HEK293 (cell line): ENCODE data around the gene WDR70.

Experiments
- CTCF ChIA-PET: fragments of 350-600 bp; formaldehyde crosslinking; extraction: SDS; loops from one replicate; lab custom pipeline; 2021; ENCODE audit warnings: antibody characterized with exemption; lab: Yijun Ruan, JAX
- POLR2A ChIA-PET: fragments of 300-600 bp; formaldehyde crosslinking; extraction: SDS; loops from one replicate; lab custom pipeline; 2020; ENCODE audit warnings: antibody characterized with exemption, inconsistent platforms; lab: Yijun Ruan, JAX
- H3K27ac ChIP-seq: fragments of 200-500 bp; sonication (Bioruptor generic); 2 replicates; pipeline ENCODE4 v1.5.1; 2014; ENCODE audit warnings: low read depth, low read length, control low read depth, inconsistent platforms; ENCODE audit errors: extremely low read depth
- H3K36me3 ChIP-seq, 2 experiments: fragments of 200-500 bp in 1 of 2; sonication (Bioruptor generic) in 1 of 2; 1 replicate in 1 of 2; 2 replicates in 1 of 2; pipeline ENCODE4 v1.5.1; 2014 to 2017; ENCODE audit warnings: inconsistent platforms in 2 of 2, low read length in 2 of 2; ENCODE audit not compliant: control insufficient read depth in 2 of 2, insufficient read depth in 1 of 2
- H3K4me1 ChIP-seq: fragments of 200-500 bp; sonication (Bioruptor generic); 2 replicates; pipeline ENCODE4 v1.5.1; 2014; ENCODE audit warnings: mild to moderate bottlenecking, low read length, inconsistent platforms; ENCODE audit not compliant: control insufficient read depth, insufficient read depth
- H3K4me3 ChIP-seq: 2 replicates; pipeline ENCODE4 v1.5.1; 2011; ENCODE audit warnings: low read depth, mild to moderate bottlenecking, control low read depth, low read length, moderate library complexity
- H3K9me3 ChIP-seq: fragments of 200-500 bp; sonication (Bioruptor generic); 2 replicates; pipeline ENCODE4 v1.5.1; 2014; ENCODE audit warnings: low read depth, low read length, inconsistent platforms; ENCODE audit not compliant: control insufficient read depth, insufficient read depth
- GLI4 ChIP-seq: fragments of 450-650 bp; formaldehyde crosslinking; IDR thresholded peaks from 2 replicates; pipeline ENCODE4 v1.5.1; 2016; ENCODE audit warnings: missing biosample characterization, missing genetic modification characterization
- IKZF3 ChIP-seq: fragments of 450-650 bp; IDR thresholded peaks from 2 replicates; pipeline ENCODE4 v1.5.0; 2018; ENCODE audit warnings: missing biosample characterization, mild to moderate bottlenecking, missing genetic modification characterization, moderate library complexity
- OSR2 ChIP-seq: fragments of 450-650 bp; formaldehyde crosslinking; IDR thresholded peaks from 2 replicates; pipeline ENCODE4 v1.5.1; 2016; ENCODE audit warnings: missing biosample characterization, missing genetic modification characterization
- PRDM1 ChIP-seq: fragments of 450-650 bp; formaldehyde crosslinking; IDR thresholded peaks from 2 replicates; pipeline ENCODE4; 2016; ENCODE audit warnings: missing biosample characterization, missing genetic modification characterization
- SCRT1 ChIP-seq: fragments of 450-650 bp; formaldehyde crosslinking; IDR thresholded peaks from 2 replicates; pipeline ENCODE4 v1.5.1; 2016; ENCODE audit warnings: missing biosample characterization, missing genetic modification characterization, borderline replicate concordance
- SETDB1 ChIP-seq: IDR thresholded peaks from one replicate; pipeline ENCODE4 v1.6.1; 2017; ENCODE audit warnings: mild to moderate bottlenecking, low read length, moderate library complexity, mixed read lengths; ENCODE audit not compliant: insufficient read length
- SP2 ChIP-seq: fragments of 450-650 bp; formaldehyde crosslinking; IDR thresholded peaks from 2 replicates; pipeline ENCODE4 v1.5.1; 2016; ENCODE audit warnings: missing biosample characterization, missing genetic modification characterization
- ZFP69B ChIP-seq: fragments of 450-650 bp; formaldehyde crosslinking; IDR thresholded peaks from 2 replicates; pipeline ENCODE4 v1.5.1; 2016; ENCODE audit warnings: missing biosample characterization, missing genetic modification characterization
- ZNF140 ChIP-seq: fragments of 450-650 bp; formaldehyde crosslinking; IDR thresholded peaks from 2 replicates; pipeline ENCODE4 v1.5.1; 2016; ENCODE audit warnings: missing biosample characterization, missing genetic modification characterization
- ZNF146 ChIP-seq: fragments of 450-650 bp; formaldehyde crosslinking; IDR thresholded peaks from 2 replicates; pipeline ENCODE4 v1.5.1; 2016; ENCODE audit warnings: missing biosample characterization, missing genetic modification characterization
- ZNF184 ChIP-seq: fragments of 450-650 bp; IDR thresholded peaks from 2 replicates; pipeline ENCODE4 v1.5.1; 2018; ENCODE audit warnings: missing biosample characterization, mild to moderate bottlenecking, missing genetic modification characterization
- ZNF341 ChIP-seq: fragments of 450-650 bp; formaldehyde crosslinking; IDR thresholded peaks from 2 replicates; pipeline ENCODE4; 2016; ENCODE audit warnings: low read depth, missing biosample characterization, missing genetic modification characterization
- ZNF558 ChIP-seq: fragments of 450-650 bp; formaldehyde crosslinking; IDR thresholded peaks from 2 replicates; pipeline ENCODE4 v1.5.1; 2016; ENCODE audit warnings: missing biosample characterization, missing genetic modification characterization
- ZNF561 ChIP-seq: fragments of 450-650 bp; IDR thresholded peaks from 2 replicates; pipeline ENCODE4 v1.5.1; 2018; ENCODE audit warnings: missing biosample characterization, missing genetic modification characterization, borderline replicate concordance
- ZNF600 ChIP-seq: fragments of 450-650 bp; formaldehyde crosslinking; IDR thresholded peaks from 2 replicates; pipeline ENCODE4 v1.5.1; 2016; ENCODE audit warnings: missing biosample characterization, missing genetic modification characterization
- ZNF621 ChIP-seq: fragments of 450-650 bp; formaldehyde crosslinking; IDR thresholded peaks from 2 replicates; pipeline ENCODE4 v1.5.1; 2017; ENCODE audit warnings: missing biosample characterization, missing genetic modification characterization
- ZNF629 ChIP-seq: fragments of 450-650 bp; formaldehyde crosslinking; IDR thresholded peaks from 2 replicates; pipeline ENCODE4 v1.5.1; 2017; ENCODE audit warnings: missing biosample characterization, missing genetic modification characterization
- ZNF670 ChIP-seq: fragments of 450-650 bp; formaldehyde crosslinking; IDR thresholded peaks from 2 replicates; pipeline ENCODE4 v1.5.1; 2016; ENCODE audit warnings: missing biosample characterization, missing genetic modification characterization, low read depth
- ZNF76 ChIP-seq: fragments of 450-650 bp; formaldehyde crosslinking; IDR thresholded peaks from 2 replicates; pipeline ENCODE4; 2016; ENCODE audit warnings: low read depth, missing biosample characterization, missing genetic modification characterization, borderline replicate concordance
- ZNF776 ChIP-seq: fragments of 450-650 bp; formaldehyde crosslinking; IDR thresholded peaks from 2 replicates; pipeline ENCODE4 v1.5.0; 2017; ENCODE audit warnings: missing biosample characterization, missing genetic modification characterization, borderline replicate concordance
- ZNF837 ChIP-seq: fragments of 450-650 bp; formaldehyde crosslinking; IDR thresholded peaks from 2 replicates; pipeline ENCODE4 v1.5.1; 2016; ENCODE audit warnings: missing biosample characterization, missing genetic modification characterization
- ZSCAN16 ChIP-seq: fragments of 450-650 bp; formaldehyde crosslinking; IDR thresholded peaks from 2 replicates; pipeline ENCODE4 v1.5.1; 2016; ENCODE audit warnings: missing biosample characterization, missing genetic modification characterization
- TF ChIP-seq, protein P1 (sequence below): fragments of 450-650 bp; IDR thresholded peaks from 2 replicates; pipeline ENCODE4 v1.5.1; 2018; ENCODE audit warnings: missing biosample characterization, mild to moderate bottlenecking, missing genetic modification characterization
- TF ChIP-seq, protein P2 (sequence below): fragments of 450-650 bp; formaldehyde crosslinking; IDR thresholded peaks from 2 replicates; pipeline ENCODE4 v1.5.1; 2016; ENCODE audit warnings: missing biosample characterization, missing genetic modification characterization
- TF ChIP-seq, protein P3 (sequence below): fragments of 450-650 bp; formaldehyde crosslinking; IDR thresholded peaks from 2 replicates; pipeline ENCODE4 v1.5.1; 2017; ENCODE audit warnings: missing biosample characterization, missing genetic modification characterization
- TF ChIP-seq, protein P4 (sequence below): fragments of 450-650 bp; formaldehyde crosslinking; conservative IDR thresholded peaks from 2 replicates; pipeline ENCODE4 v1.5.1; 2016; ENCODE audit warnings: low read depth, missing biosample characterization, missing genetic modification characterization

WDR70 gene

DNA sequence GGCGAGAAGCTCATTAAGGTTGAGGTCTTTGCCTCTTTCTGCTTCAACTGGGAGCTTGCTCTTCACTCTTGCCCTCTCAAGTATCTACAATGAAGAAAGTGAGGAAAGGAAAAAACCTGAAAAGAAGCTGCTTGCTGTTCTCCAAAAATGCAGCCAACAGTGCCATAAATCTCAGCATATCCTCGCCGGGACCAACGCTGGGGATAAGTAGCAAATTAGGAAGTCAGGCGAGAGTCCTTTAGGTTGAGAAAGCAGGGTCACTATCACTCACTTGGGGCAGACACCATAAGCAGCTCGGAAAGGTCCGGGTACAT lies 8.6 kb upstream of the WDR70 start:
- ChIA-PET POLR2A (interaction anchor here (0.7 to 1.9 kb wide), 14 partner anchors 9 to 1218 kb away, joined by 3 to 85 read pairs (median 4); partner anchors contain the start of genes CPLANE1, LMBRD2, NIPBL and SKP2), CTCF (interaction anchor here (0.6 to 1.4 kb wide), 5 partner anchors 8 to 822 kb away, joined by 3 to 7 read pairs (median 3); partner anchors contain the start of gene WDR70)
- Histone ChIP-seq H3K36me3 (peaks cover 15 to 29% of the 10 kb centered on the region in 2 experiments; a peak in 2 of 3 replicates), H3K27ac (peak overlapping the region; percentile 88), H3K4me1 (peaks cover 11% of the 10 kb centered on the region), H3K9me3 (no peaks in the 10 kb centered on the region), H3K4me3 (peak overlapping the region; percentile 97)
- TF ChIP-seq ZSCAN16 (no peak), SETDB1 (no peak), ZNF561 (tag by site-specific recombination) (0 out of 2 replicates have a peak, but pooled peaks have one; percentile 16), GLI4 (no peak), ZNF146 (tag by site-specific recombination) (peak; percentile 5; the same call in 1 of the 2 replicates), PRDM1 (peak; percentile 94), ZNF621 (tag by site-specific recombination) (no peak), SCRT1 (tag by site-specific recombination) (no peak), ZNF558 (tag by site-specific recombination) (0 out of 2 replicates have a peak, but pooled peaks have one; percentile 5)
- TF ChIP-seq, protein P1, sequence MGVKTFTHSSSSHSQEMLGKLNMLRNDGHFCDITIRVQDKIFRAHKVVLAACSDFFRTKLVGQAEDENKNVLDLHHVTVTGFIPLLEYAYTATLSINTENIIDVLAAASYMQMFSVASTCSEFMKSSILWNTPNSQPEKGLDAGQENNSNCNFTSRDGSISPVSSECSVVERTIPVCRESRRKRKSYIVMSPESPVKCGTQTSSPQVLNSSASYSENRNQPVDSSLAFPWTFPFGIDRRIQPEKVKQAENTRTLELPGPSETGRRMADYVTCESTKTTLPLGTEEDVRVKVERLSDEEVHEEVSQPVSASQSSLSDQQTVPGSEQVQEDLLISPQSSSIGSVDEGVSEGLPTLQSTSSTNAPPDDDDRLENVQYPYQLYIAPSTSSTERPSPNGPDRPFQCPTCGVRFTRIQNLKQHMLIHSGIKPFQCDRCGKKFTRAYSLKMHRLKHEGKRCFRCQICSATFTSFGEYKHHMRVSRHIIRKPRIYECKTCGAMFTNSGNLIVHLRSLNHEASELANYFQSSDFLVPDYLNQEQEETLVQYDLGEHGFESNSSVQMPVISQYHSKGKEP = 0 out of 2 replicates have a peak, but pooled peaks have one; percentile 8

DNA sequence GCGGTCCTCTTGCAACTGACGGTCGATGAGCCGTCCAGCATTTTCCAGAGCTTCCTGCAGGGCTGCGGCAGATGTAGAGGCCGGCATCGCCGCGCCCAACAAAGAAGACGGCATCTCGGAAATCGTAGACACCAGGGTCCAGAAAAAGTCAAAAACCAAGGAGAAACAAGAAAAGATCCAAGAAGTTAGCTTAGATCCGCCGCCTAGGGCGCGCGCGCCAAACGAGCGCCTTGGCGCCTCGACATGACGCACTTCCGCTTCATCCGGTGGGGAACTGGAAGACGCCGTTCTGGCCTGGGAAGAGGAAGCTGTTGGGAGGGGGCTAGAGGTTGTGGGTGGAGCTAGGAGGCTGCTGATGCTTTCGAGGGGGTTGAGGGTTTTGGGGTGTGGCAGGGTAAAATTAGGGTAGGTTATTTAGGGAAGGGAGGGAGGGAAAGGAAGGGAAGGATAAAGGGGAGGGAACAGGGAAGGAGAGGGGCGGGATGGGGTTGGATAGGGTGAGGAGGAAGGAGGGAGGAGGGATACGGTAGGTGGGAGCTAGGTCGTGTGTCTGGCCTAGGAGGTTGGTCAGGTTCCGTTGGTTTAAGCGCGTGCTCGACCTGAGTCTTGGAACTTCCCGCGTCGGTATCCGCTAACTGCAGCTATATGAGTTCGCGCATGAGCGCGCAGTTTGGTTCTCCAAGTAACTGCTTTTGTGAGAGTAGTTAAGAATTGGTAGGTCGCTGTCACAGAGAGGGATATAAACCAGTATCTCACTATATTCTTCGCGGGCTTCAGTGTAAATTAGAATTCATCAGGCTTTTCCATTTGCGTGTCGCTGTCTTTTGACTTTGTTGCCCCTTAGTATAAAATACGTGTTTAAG lies 8.0 kb upstream of the WDR70 start, which contains the start of gene NUP155:
NUP155 (minus strand) TSS at position 243 of the 863 bp plus-strand sequence; CDS start at position 114, 129 bp downstream.
- CTCF ChIA-PET = interaction anchor here (0.8 to 1.4 kb wide), 4 partner anchors 8 to 822 kb away, joined by 3 read pairs; partner anchors contain the start of gene WDR70
- H3K36me3 ChIP-seq = peaks cover 15 to 28% of the 10 kb centered on the region in 2 experiments; a peak in 2 of 3 replicates
- H3K4me3 ChIP-seq = peak within 1 kb of the TSS; percentile 97
- POLR2A ChIA-PET = interaction anchor here (0.5 to 1.9 kb wide), 20 partner anchors 9 to 1438 kb away, joined by 3 to 85 read pairs (median 4); partner anchors contain the start of genes CPLANE1, LMBRD2, NIPBL and SKP2
- H3K27ac ChIP-seq = peak within 1 kb of the TSS; percentile 88
- H3K9me3 ChIP-seq = no peaks in the 10 kb centered on the region
- H3K4me1 ChIP-seq = peaks cover 11% of the 10 kb centered on the region
- TF ChIP-seq, protein P2, sequence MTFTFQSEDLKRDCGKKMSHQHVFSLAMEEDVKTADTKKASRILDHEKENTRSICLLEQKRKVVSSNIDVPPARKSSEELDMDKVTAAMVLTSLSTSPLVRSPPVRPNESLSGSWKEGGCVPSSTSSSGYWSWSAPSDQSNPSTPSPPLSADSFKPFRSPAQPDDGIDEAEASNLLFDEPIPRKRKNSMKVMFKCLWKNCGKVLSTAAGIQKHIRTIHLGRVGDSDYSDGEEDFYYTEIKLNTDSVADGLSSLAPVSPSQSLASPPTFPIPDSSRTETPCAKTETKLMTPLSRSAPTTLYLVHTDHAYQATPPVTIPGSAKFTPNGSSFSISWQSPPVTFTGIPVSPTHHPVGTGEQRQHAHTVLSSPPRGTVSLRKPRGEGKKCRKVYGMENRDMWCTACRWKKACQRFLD = no peak
- no peak for TF ChIP-seq ZNF837 (tag by site-specific recombination)
- TF ChIP-seq, protein P3, sequence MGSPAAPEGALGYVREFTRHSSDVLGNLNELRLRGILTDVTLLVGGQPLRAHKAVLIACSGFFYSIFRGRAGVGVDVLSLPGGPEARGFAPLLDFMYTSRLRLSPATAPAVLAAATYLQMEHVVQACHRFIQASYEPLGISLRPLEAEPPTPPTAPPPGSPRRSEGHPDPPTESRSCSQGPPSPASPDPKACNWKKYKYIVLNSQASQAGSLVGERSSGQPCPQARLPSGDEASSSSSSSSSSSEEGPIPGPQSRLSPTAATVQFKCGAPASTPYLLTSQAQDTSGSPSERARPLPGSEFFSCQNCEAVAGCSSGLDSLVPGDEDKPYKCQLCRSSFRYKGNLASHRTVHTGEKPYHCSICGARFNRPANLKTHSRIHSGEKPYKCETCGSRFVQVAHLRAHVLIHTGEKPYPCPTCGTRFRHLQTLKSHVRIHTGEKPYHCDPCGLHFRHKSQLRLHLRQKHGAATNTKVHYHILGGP (tag by site-specific recombination) = peak; percentile 73
- TF ChIP-seq ZNF140 (tag by site-specific recombination) = no peak
- TF ChIP-seq ZNF629 = peak; percentile 99
- peak; percentile 86; the same call in 1 of the 2 replicates for TF ChIP-seq ZNF76 (tag by site-specific recombination)
- peak; percentile 61 for TF ChIP-seq OSR2
- peak; percentile 62; the same call in 1 of the 2 replicates for TF ChIP-seq ZNF184 (tag by site-specific recombination)
- TF ChIP-seq ZNF341 = peak; percentile 83
- peak; percentile 81 for TF ChIP-seq ZFP69B (tag by site-specific recombination)
- peak; percentile 100 for TF ChIP-seq ZNF776 (tag by site-specific recombination)
- peak; percentile 100 for TF ChIP-seq SP2 (tag by site-specific recombination)
- no peak for TF ChIP-seq ZNF670 (tag by site-specific recombination)
- peak; percentile 100 for TF ChIP-seq IKZF3 (tag by site-specific recombination)
- TF ChIP-seq, protein P4, sequence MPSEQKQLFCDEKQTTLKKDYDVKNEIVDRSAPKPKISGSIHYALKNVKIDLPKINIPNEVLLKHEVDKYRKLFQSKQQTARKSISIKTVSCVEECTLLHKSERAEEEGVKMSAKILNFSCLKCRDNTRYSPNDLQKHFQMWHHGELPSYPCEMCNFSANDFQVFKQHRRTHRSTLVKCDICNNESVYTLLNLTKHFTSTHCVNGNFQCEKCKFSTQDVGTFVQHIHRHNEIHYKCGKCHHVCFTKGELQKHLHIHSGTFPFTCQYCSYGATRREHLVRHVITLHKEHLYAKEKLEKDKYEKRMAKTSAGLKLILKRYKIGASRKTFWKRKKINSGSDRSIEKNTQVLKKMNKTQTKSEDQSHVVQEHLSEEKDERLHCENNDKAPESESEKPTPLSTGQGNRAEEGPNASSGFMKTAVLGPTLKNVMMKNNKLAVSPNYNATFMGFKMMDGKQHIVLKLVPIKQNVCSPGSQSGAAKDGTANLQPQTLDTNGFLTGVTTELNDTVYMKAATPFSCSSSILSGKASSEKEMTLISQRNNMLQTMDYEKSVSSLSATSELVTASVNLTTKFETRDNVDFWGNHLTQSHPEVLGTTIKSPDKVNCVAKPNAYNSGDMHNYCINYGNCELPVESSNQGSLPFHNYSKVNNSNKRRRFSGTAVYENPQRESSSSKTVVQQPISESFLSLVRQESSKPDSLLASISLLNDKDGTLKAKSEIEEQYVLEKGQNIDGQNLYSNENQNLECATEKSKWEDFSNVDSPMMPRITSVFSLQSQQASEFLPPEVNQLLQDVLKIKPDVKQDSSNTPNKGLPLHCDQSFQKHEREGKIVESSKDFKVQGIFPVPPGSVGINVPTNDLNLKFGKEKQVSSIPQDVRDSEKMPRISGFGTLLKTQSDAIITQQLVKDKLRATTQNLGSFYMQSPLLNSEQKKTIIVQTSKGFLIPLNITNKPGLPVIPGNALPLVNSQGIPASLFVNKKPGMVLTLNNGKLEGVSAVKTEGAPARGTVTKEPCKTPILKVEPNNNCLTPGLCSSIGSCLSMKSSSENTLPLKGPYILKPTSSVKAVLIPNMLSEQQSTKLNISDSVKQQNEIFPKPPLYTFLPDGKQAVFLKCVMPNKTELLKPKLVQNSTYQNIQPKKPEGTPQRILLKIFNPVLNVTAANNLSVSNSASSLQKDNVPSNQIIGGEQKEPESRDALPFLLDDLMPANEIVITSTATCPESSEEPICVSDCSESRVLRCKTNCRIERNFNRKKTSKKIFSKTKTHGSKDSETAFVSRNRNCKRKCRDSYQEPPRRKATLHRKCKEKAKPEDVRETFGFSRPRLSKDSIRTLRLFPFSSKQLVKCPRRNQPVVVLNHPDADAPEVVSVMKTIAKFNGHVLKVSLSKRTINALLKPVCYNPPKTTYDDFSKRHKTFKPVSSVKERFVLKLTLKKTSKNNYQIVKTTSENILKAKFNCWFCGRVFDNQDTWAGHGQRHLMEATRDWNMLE (tag by site-specific recombination) = peak; percentile 99
- TF ChIP-seq ZNF600 (tag by site-specific recombination) = peak; percentile 99
